Activated CD4-positive, alpha-beta T cell treated with anti-CD3 and anti-CD28 coated beads for 36 hours (primary cell): ENCODE results near the gene CEP170. TPM values are rescaled to one million over a fixed set of nuclear protein-coding genes. Genes with fewer than 3 reads are reported as not detected.
"Not testable (repeated sequence)": the region's sequence is repeated elsewhere in the genome, so short reads cannot be mapped to it uniquely, and the experiment has no call there.

Source experiments
- ATAC-seq: fragments of 200-7000 bp; cut with Tn5 transposase; one replicate; pipeline ENCODE4 v1.10.0; 2021; ENCODE audit warnings: mild to moderate bottlenecking, moderate library complexity
- CTCF ChIA-PET: fragments of 350-600 bp; sonication (Branson Sonifier 250); formaldehyde crosslinking; loops from one replicate; lab custom pipeline; 2021; ENCODE audit warnings: antibody characterized with exemption; lab: Charles Lee
- POLR2A ChIA-PET: fragments of 350-600 bp; sonication (Branson Sonifier 250); formaldehyde crosslinking; loops from one replicate; lab custom pipeline; 2021; ENCODE audit warnings: antibody characterized with exemption, inconsistent platforms; lab: Charles Lee
- DNase-seq: peaks from one replicate; pipeline ENCODE4 v3.0.0-alpha.2; 2020
- H3K27ac Mint-ChIP-seq: one replicate; pipeline ENCODE4 v1.8.0; 2021; ENCODE audit warnings: mixed read lengths
- H3K27me3 Mint-ChIP-seq: one replicate; pipeline ENCODE4 v1.8.0; 2021; ENCODE audit warnings: mixed read lengths
- H3K36me3 Mint-ChIP-seq: one replicate; pipeline ENCODE4 v1.8.0; 2021; ENCODE audit warnings: low read depth, mixed read lengths
- H3K4me1 Mint-ChIP-seq: one replicate; pipeline ENCODE4 v1.8.0; 2021; ENCODE audit warnings: mixed read lengths
- H3K4me3 Mint-ChIP-seq: one replicate; pipeline ENCODE4 v1.8.0; 2021; ENCODE audit warnings: mild to moderate bottlenecking, moderate library complexity, mixed read lengths
- H3K9me3 Mint-ChIP-seq: one replicate; pipeline ENCODE4 v1.8.0; 2021; ENCODE audit warnings: low read depth, mixed read lengths
- intact Hi-C, 2 experiments: fragments of 100-400 bp; cut with DNase I in 1 of 2; cut with micrococcal nuclease in 1 of 2; formaldehyde crosslinking; loops; one replicate each; pipeline versions ENCODE4 v1.14.2 to v1.15.1; 2022 to 2024; cut with DNase I, micrococcal nuclease
- total RNA-seq, 2 experiments: library from RNA; stranded (reverse); gene quantifications; one replicate each; pipeline ENCODE4 v1.2.3, GENCODE V29; 2021

CEP170 gene
- total RNA-seq, 2 experiments from 2014 or later: 54.5 to 56.7 TPM

DNA sequence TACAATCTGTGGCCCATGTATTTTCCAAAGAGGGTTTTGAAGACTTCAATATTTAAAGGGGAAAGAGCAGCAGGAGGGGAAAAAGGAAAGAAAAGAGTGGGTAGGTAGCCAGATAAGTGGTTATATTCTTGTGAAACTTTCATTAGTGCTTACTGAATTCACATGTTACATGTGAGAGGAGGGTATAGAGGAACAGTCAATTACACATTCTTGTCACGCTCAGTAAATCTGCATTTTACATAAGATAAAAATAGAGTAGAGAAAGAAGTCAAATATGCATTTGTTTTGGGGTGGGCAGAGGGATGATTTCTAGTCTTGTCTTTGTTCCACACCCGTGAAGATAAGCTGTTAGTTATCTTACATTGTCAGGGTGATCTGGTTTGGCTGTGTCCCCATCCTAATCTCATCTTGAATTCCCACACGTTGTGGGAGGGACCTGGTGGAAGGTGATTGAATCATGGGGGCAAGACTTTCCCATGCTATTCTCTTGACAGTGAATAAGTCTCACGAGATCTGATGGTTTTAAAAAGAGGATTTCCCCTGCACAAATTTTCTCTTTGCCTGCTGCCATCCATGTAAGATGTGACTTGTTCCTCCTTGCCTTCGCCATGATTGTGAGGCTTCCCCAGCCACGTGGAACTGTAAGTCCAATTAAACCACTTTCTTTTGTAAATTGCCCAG lies 149.3 kb downstream of the CEP170 start:
- intact Hi-C loops, H3K27ac Mint-ChIP-seq: not testable (repeated sequence)

DNA sequence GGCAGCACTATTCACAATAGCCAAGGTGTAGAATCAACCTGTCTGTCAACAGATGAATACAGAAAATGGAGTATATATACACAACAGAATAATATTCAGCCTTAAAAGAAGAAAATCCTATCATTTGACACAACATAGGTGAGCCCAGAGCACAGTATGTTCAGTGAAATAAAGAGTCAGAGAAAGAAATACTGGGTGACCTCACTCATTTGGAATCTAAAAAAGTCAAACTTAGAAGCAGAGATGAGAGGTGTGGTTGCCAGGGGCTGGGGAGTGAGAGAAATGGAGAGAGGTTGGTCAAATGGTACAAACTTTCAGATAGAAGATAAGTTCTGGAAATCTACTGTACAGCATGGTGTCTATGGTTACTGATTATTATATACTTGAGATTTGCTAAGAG lies 150.0 kb downstream of the CEP170 start:
- ATAC-seq, DNase-seq, POLR2A ChIA-PET, H3K9me3 Mint-ChIP-seq, CTCF ChIA-PET, H3K36me3 Mint-ChIP-seq, H3K27ac Mint-ChIP-seq, H3K27me3 Mint-ChIP-seq, intact Hi-C loops, H3K4me1 Mint-ChIP-seq, H3K4me3 Mint-ChIP-seq: not testable (repeated sequence)

More for the DNA sequence above, 149.3 kb downstream of the CEP170 start:
- H3K27me3 Mint-ChIP-seq, ATAC-seq, POLR2A ChIA-PET, H3K36me3 Mint-ChIP-seq, CTCF ChIA-PET, H3K4me1 Mint-ChIP-seq, H3K9me3 Mint-ChIP-seq, DNase-seq, H3K4me3 Mint-ChIP-seq: not testable (repeated sequence)

DNA sequence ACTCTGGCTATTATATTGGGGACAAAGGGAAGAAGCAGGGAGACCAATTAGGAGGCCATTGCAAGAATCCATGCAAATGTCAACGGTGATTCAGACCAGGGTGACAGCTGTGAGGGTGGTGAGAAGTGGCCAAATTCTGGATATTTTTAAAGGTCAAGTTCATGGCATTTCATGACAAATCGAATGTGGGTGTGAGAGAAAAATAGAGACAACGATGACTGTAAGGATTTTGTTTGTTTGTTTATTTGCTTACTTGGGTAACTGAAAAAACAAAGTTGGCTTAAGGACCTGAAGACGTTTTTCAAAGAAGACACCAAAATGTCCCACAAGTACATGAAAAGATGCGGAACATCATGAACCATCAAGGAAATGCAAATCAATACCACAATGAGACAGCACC lies 150.6 kb downstream of the CEP170 start:
- H3K9me3 Mint-ChIP-seq, CTCF ChIA-PET, H3K36me3 Mint-ChIP-seq, H3K4me3 Mint-ChIP-seq, POLR2A ChIA-PET, H3K27ac Mint-ChIP-seq, ATAC-seq, H3K27me3 Mint-ChIP-seq, DNase-seq, H3K4me1 Mint-ChIP-seq: not testable (repeated sequence)
- intact Hi-C loops: loop anchor here in 1 of 2 experiments (5.0 kb wide), 2 partner anchors 748 to 1257 kb away; partner anchors contain the start of genes AKT3 and EXO1

DNA sequence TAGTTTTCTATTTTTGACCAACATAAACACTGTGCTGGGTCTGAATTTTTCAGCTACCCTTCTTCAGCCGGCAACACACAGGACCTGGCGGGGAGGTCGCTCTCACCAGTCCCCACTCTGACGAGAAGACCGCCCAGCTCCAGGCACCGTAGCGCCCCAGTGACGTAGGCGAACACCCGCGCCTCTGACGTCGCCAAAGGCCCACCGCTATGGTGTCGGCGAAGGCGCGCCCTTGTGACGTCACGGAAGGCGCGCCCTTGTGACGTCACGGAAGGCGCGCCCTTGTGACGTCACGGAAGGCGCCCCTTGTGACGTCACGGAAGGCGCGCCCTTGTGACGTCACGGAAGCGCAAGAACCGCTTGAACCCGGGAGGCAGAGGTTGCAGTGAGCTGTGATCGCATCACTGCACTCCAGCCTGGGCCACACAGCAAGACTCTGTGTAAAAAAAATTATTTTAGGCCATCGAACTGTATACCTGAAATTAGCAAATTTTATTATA lies 153.5 kb downstream of the CEP170 start:
- not testable (repeated sequence) for H3K27me3 Mint-ChIP-seq, H3K36me3 Mint-ChIP-seq, H3K4me1 Mint-ChIP-seq, H3K9me3 Mint-ChIP-seq
- Mint-ChIP-seq H3K27ac (peak overlapping the region; percentile 97), H3K4me3 (peak overlapping the region; percentile 87)
- intact Hi-C loops: loop anchor here (1.0 to 5.0 kb wide), 4 partner anchors 153 to 1254 kb away; partner anchors contain the start of genes CEP170 (in 2 of the 2), AKT3 (in 1 of the 2) and EXO1 (in 1 of the 2)
- ATAC-seq (peak; percentile 97), DNase-seq (peak; percentile 91)
- ChIA-PET POLR2A (interaction anchor here (0.6 kb wide), 2 partner anchors 65 to 153 kb away, joined by 3 read pairs; partner anchors contain the start of gene CEP170), CTCF (interaction anchor here (1.2 kb wide), 1 partner anchor 155 kb away, joined by 3 read pairs; the partner anchor contains the start of gene SDCCAG8)

DNA sequence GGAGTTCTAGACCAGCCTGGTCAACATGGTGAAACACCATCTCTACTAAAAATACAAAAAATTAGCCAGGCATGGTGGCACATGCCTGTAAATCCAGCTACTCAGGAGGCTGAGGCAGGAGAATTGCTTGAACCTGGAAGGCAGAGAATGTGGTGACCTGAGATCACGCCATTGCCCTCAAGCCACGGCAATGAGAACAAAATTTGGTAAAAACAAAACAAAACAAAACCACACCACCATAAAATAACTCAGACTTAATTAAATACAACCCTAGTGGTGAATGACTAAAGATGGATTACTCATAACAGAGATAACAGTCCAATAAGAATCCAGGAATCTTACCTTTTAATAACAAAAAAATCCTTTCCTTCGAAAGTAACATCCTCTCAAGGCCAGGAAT lies 167.7 kb downstream of the CEP170 start:
- DNase-seq, POLR2A ChIA-PET, H3K27me3 Mint-ChIP-seq, ATAC-seq, intact Hi-C loops, H3K4me1 Mint-ChIP-seq, H3K36me3 Mint-ChIP-seq, H3K27ac Mint-ChIP-seq, H3K4me3 Mint-ChIP-seq, H3K9me3 Mint-ChIP-seq, CTCF ChIA-PET: not testable (repeated sequence)

Other genes starting within 250 kb of the CEP170 start
- gene SDCCAG8, start 760 bp upstream of the CEP170 start, total RNA-seq: 10 to 100 TPM; 26.4 to 26.5 TPM